IMR-90 (cell line): Measurements from ENCODE around the gene SUN1. TPM values are rescaled to one million over a fixed set of nuclear protein-coding genes. Genes with fewer than 3 reads are reported as not detected.

Experiments used
- ATAC-seq: fragments of 200-7000 bp; cut with Tn5 transposase; 2 replicates; pipeline ENCODE4 v1.9.1; 2020; ENCODE audit warnings: low read depth, mild to moderate bottlenecking, moderate library complexity
- BruUV-seq: library from RNA; stranded (reverse); fragments of 400-500 nt; replicated peaks from 2 replicates; lab custom pipeline; 2021; lab: Mats Ljungman, UMichigan
- CTCF ChIA-PET: fragments of 300-600 bp; formaldehyde crosslinking; extraction: SDS; loops from one replicate; lab custom pipeline; 2021; ENCODE audit warnings: antibody characterized with exemption; lab: Yijun Ruan, JAX
- POLR2A ChIA-PET: fragments of 300-600 bp; sonication (Branson Sonifier 250); formaldehyde crosslinking; loops from one replicate; lab custom pipeline; 2022; ENCODE audit warnings: antibody characterized with exemption; ENCODE audit not compliant: unreplicated experiment; lab: Charles Lee
- DNase-seq: peaks from one replicate; pipeline ENCODE4 v3.0.0; 2013
- H2AFZ ChIP-seq: replicated peaks from 2 replicates; pipeline ENCODE3; 2013; ENCODE audit warnings: low read length, mild to moderate bottlenecking; ENCODE audit not compliant: poor library complexity
- H2AK5ac ChIP-seq: 2 replicates; pipeline ENCODE4 v1.6.1; 2013; ENCODE audit warnings: low read depth, low read length, inconsistent platforms
- H2AK9ac ChIP-seq: replicated peaks from 2 replicates; pipeline ENCODE3; 2013; ENCODE audit warnings: mild to moderate bottlenecking, low read depth, low read length, moderate library complexity; ENCODE audit not compliant: poor library complexity
- H2BK120ac ChIP-seq: 2 replicates; pipeline ENCODE4 v1.6.1; 2013; ENCODE audit warnings: low read depth, low read length, inconsistent platforms
- H2BK15ac ChIP-seq: 3 replicates; pipeline ENCODE4 v1.6.1; 2013; ENCODE audit warnings: low read depth, low read length, inconsistent platforms
- H2BK20ac ChIP-seq: 2 replicates; pipeline ENCODE4 v1.6.1; 2013; ENCODE audit warnings: low read depth, mild to moderate bottlenecking, inconsistent platforms, low read length, moderate library complexity
- H2BK5ac ChIP-seq: 2 replicates; pipeline ENCODE4 v1.6.1; 2013; ENCODE audit warnings: mild to moderate bottlenecking, low read depth, low read length, inconsistent platforms; ENCODE audit not compliant: poor library complexity, severe bottlenecking
- H3K14ac ChIP-seq: replicated peaks from 2 replicates; pipeline ENCODE4 v1.6.1; 2013; ENCODE audit warnings: low read depth, low read length, inconsistent platforms
- H3K18ac ChIP-seq: 2 replicates; pipeline ENCODE4 v1.6.1; 2013; ENCODE audit warnings: low read depth, low read length, control low read depth
- H3K23ac ChIP-seq: 2 replicates; pipeline ENCODE4 v1.6.1; 2013; ENCODE audit warnings: low read depth, low read length, inconsistent platforms
- H3K27ac ChIP-seq: 2 replicates; pipeline ENCODE4 v1.5.1; 2013; ENCODE audit warnings: mild to moderate bottlenecking, control low read depth, low read length; ENCODE audit not compliant: insufficient read depth
- H3K27me3 ChIP-seq: 2 replicates; pipeline ENCODE4 v1.6.1; 2013; ENCODE audit warnings: low read length; ENCODE audit not compliant: control insufficient read depth, insufficient read depth
- H3K36me3 ChIP-seq: 2 replicates; pipeline ENCODE4 v1.6.1; 2013; ENCODE audit warnings: low read length, mixed read lengths; ENCODE audit not compliant: control insufficient read depth, insufficient read depth
- H3K4ac ChIP-seq: 2 replicates; pipeline ENCODE4 v1.6.1; 2013; ENCODE audit warnings: low read depth, low read length, inconsistent platforms
- H3K4me1 ChIP-seq: 2 replicates; pipeline ENCODE4 v1.6.1; 2013; ENCODE audit warnings: low read length, mixed read lengths; ENCODE audit not compliant: control insufficient read depth, insufficient read depth
- H3K4me2 ChIP-seq: 2 replicates; pipeline ENCODE4 v1.6.1; 2013; ENCODE audit warnings: low read depth, mild to moderate bottlenecking, control low read depth, low read length, moderate library complexity
- H3K4me3 ChIP-seq: 2 replicates; pipeline ENCODE4 v1.5.1; 2013; ENCODE audit warnings: low read depth, mild to moderate bottlenecking, control low read depth, low read length, moderate library complexity; ENCODE audit not compliant: insufficient read depth
- H3K56ac ChIP-seq: 2 replicates; pipeline ENCODE4 v1.6.1; 2013; ENCODE audit warnings: low read length, inconsistent platforms; ENCODE audit not compliant: insufficient read depth; ENCODE audit errors: extremely low read depth
- H3K79me1 ChIP-seq, 2 experiments: 2 replicates each; pipeline ENCODE4 v1.6.1; 2013; ENCODE audit warnings: low read length in 2 of 2, inconsistent platforms in 1 of 2, low read depth in 1 of 2
- H3K9ac ChIP-seq: 2 replicates; pipeline ENCODE4 v1.6.1; 2013; ENCODE audit warnings: low read depth, low read length, control low read depth
- H3K9me1 ChIP-seq: 2 replicates; pipeline ENCODE4 v1.6.1; 2013; ENCODE audit warnings: low read length, inconsistent platforms; ENCODE audit not compliant: insufficient read depth
- H3K9me3 ChIP-seq: 2 replicates; pipeline ENCODE4 v1.6.1; 2013; ENCODE audit warnings: low read length; ENCODE audit not compliant: control insufficient read depth, insufficient read depth
- H4K20me1 ChIP-seq: 2 replicates; pipeline ENCODE4 v1.6.1; 2013; ENCODE audit warnings: low read length, inconsistent platforms; ENCODE audit not compliant: insufficient read depth
- H4K5ac ChIP-seq: 2 replicates; pipeline ENCODE4 v1.6.1; 2013; ENCODE audit warnings: mild to moderate bottlenecking, low read depth, low read length, control low read depth
- H4K8ac ChIP-seq, 2 experiments: 2 replicates each; pipeline ENCODE4 v1.6.1; 2013; ENCODE audit warnings: low read depth in 2 of 2, low read length in 2 of 2, control low read depth in 1 of 2, inconsistent platforms in 1 of 2
- H4K91ac ChIP-seq: 2 replicates; pipeline ENCODE4 v1.6.1; 2013; ENCODE audit warnings: low read depth, low read length, inconsistent platforms; ENCODE audit not compliant: insufficient read depth
- BHLHE40 ChIP-seq: fragments of 150-350 bp; IDR thresholded peaks from 2 replicates; pipeline ENCODE4 v1.6.1; 2016; ENCODE audit warnings: mild to moderate bottlenecking, low read depth, low read length
- CHD1 ChIP-seq: IDR thresholded peaks from 2 replicates; pipeline ENCODE4 v1.6.1; 2012; ENCODE audit warnings: low read depth, low read length, improper control_type of control experiment
- ELK1 ChIP-seq: fragments of 150-350 bp; IDR thresholded peaks from 2 replicates; pipeline ENCODE4 v1.6.1; 2016; ENCODE audit warnings: low read depth, mild to moderate bottlenecking, low read length, moderate library complexity, borderline replicate concordance
- POLR2A ChIP-seq: IDR thresholded peaks from 2 replicates; pipeline ENCODE4 v1.6.1; 2012; ENCODE audit warnings: mild to moderate bottlenecking, low read depth, low read length
- RAD21 ChIP-seq: IDR thresholded peaks from 2 replicates; pipeline ENCODE4 v1.6.1; 2012; ENCODE audit warnings: low read length, improper control_type of control experiment
- RCOR1 ChIP-seq: IDR thresholded peaks from 2 replicates; pipeline ENCODE4 v1.6.1; 2012; ENCODE audit warnings: mild to moderate bottlenecking, low read length, improper control_type of control experiment; ENCODE audit not compliant: insufficient replicate concordance
- SMC3 ChIP-seq: fragments of 150-350 bp; IDR thresholded peaks from 2 replicates; pipeline ENCODE4 v1.6.1; 2016; ENCODE audit warnings: low read depth, mild to moderate bottlenecking, antibody characterized with exemption, low read length, moderate library complexity
- WGBS, 2 experiments: methylation state at CpG; one replicate each; pipeline versions ENCODE4 v1.1.5 to v1.1.7; 2013; ENCODE audit warnings: missing lambda C conversion rate in 2 of 2; ENCODE audit not compliant: insufficient read length in 1 of 2; ENCODE audit errors: extremely low coverage in 2 of 2; 5-methylcytosine and 5-hydroxymethylcytosine counted together
- dilution Hi-C: fragments of 300-500 bp; cut with HindIII; formaldehyde crosslinking; loops from one replicate; pipeline ENCODE4 v1.14.3; 2018; ENCODE audit warnings: low sequenced_read_pairs; ENCODE audit not compliant: unreplicated experiment
- in situ Hi-C: fragments of 300-500 bp; cut with MboI; formaldehyde crosslinking; loops from 3 replicates; pipeline ENCODE4 v1.14.3; 2019; ENCODE audit warnings: low sequenced_read_pairs, inconsistent platforms, mixed read lengths
- intact Hi-C: fragments of 100-400 bp; cut with micrococcal nuclease; formaldehyde crosslinking; loops from 2 replicates; pipeline ENCODE4 v1.10.0; 2022
- polyA plus RNA-seq, 3 experiments: library from polyadenylated mRNA; depleted of rRNA; stranded (reverse); fragments of >200 nt; gene quantifications; 2 replicates each; pipeline ENCODE4 v1.2.3, GENCODE V29; 2012; ENCODE audit warnings: low replicate concordance in 1 of 3
- total RNA-seq: library from RNA; depleted of rRNA; stranded (reverse); fragments of >200 nt; gene quantifications from 2 replicates; pipeline ENCODE4 v1.2.3, GENCODE V29; 2012

SUN1 gene
- total and polyA plus RNA-seq, 2 of the 4 experiments (the other 2 are of a cell fraction) = 113 to 239 TPM

GRCh38 chr7:899806-900205, 67.5 kb downstream of the SUN1 start:
- Histone ChIP-seq H3K79me1 (no peaks in the 10 kb centered on the region), H3K9ac (no peak overlapping the region), H4K8ac (no peak overlapping the region), H4K91ac (no peak overlapping the region), H3K4ac (no peak overlapping the region), H3K56ac (no peak overlapping the region), H3K18ac (no peak overlapping the region), H2BK15ac (no peak overlapping the region), H2AK9ac (no peak overlapping the region), H3K4me3 (no peak overlapping the region), H3K27ac (no peak overlapping the region), H3K4me1 (peaks cover 9% of the 10 kb centered on the region), H2AK5ac (0 out of 2 replicates have a peak overlapping the region, but pooled peaks have one; percentile 3), H3K23ac (no peak overlapping the region), H4K20me1 (no peaks in the 10 kb centered on the region), H2BK120ac (no peak overlapping the region), H3K4me2 (no peak overlapping the region), H2BK20ac (no peak overlapping the region), H3K14ac (no peak overlapping the region), H3K27me3 (no peaks in the 10 kb centered on the region), H3K9me3 (no peaks in the 10 kb centered on the region), H2BK5ac (no peak overlapping the region), H2AFZ (no peak overlapping the region), H3K9me1 (no peaks in the 10 kb centered on the region), H3K36me3 (peaks cover 17% of the 10 kb centered on the region), H4K5ac (no peak overlapping the region)
- POLR2A ChIA-PET = no interaction called here
- intact Hi-C loops = loop anchor here (10.0 kb wide), 1 partner anchor 145 kb away; the partner anchor contains the start of gene GPR146
- 94% methylated on average over 14 of the region's 16 CpGs; no CpG with 5 or more reads in 1 of the 2 experiments for WGBS, 2 experiments
- in situ Hi-C loops = no loop called here
- CTCF ChIA-PET = no interaction called here
- TF ChIP-seq BHLHE40 (no peak), CHD1 (no peak), RAD21 (no peak), SMC3 (no peak), ELK1 (no peak), POLR2A (no peak), RCOR1 (no peak)
- dilution Hi-C loops = no loop called here
- ATAC-seq (no peak), DNase-seq (no peak)
- BruUV-seq = no TSS peak
